ENCODE measurements around the gene GDPGP1. TPM values are rescaled to one million over a fixed set of nuclear protein-coding genes. Genes with fewer than 3 reads are reported as not detected.
"Not testable (repeated sequence)": the region's sequence is repeated elsewhere in the genome, so short reads cannot be mapped to it uniquely, and the experiment has no call there.

Gene GDPGP1
- total RNA-seq, 4 donors from 2014 or later: 4.7 to 8.4 (median 5.5) TPM

- intact Hi-C loops (cut with DNase I): no loop called here
- Histone ChIP-seq H3K4me3 (peak overlapping the region in 1 of 4 donors; percentile 80), H3K27me3 (no peaks in the 10 kb centered on the region), H3K27ac (no peak overlapping the region), H3K4me1 (peaks cover 18 to 75% (median 41%) of the 10 kb centered on the region in 3 donors), H3K9me3 (no peaks in the 10 kb centered on the region), H3K36me3 (peaks cover 9 to 44% (median 18%) of the 10 kb centered on the region in 3 donors)
- TF ChIP-seq POLR2A (IDR thresholded peaks at IDR 0.05) (no peak), CTCF (IDR thresholded peaks at IDR 0.05) (no peak)
- DNase-seq: no peak
- WGBS, 2 donors: 38 to 50% methylated on average over 1 of the region's 1 CpG
Observed at GRCh38 chr15:90268415-90268814, 34.4 kb downstream of the GDPGP1 start.

- 93 to 97% methylated on average over 8 to 10 of the region's 10 CpGs for WGBS, 2 donors
- H3K36me3 ChIP-seq: peaks cover 16 to 66% (median 27%) of the 10 kb centered on the region in 3 donors
Observed at GRCh38 chr15:90270502-90271150, 36.6 kb downstream of the GDPGP1 start.

GRCh38 chr15:90271459-90272166 is 37.6 kb downstream of the GDPGP1 start:
- no peaks in the 10 kb centered on the region for H3K27me3 ChIP-seq
- 67 to 68% methylated on average over 6 to 7 of the region's 7 CpGs for WGBS, 2 donors
- no peak for DNase-seq

More at GRCh38 chr15:90270502-90271150, 36.6 kb downstream of the GDPGP1 start:
- H3K27me3 ChIP-seq: no peaks in the 10 kb centered on the region
- intact Hi-C loops (cut with DNase I): no loop called here
- H3K9me3 ChIP-seq: no peaks in the 10 kb centered on the region
- DNase-seq: no peak
- H3K4me1 ChIP-seq: peaks cover 10 to 62% (median 35%) of the 10 kb centered on the region in 3 donors
- H3K27ac ChIP-seq: no peak overlapping the region
- TF ChIP-seq CTCF (IDR thresholded peaks at IDR 0.05): no peak
- no peak for TF ChIP-seq POLR2A (IDR thresholded peaks at IDR 0.05)
- H3K4me3 ChIP-seq: no peak overlapping the region

GRCh38 chr15:90278467-90278866 is 44.5 kb downstream of the GDPGP1 start:
- H3K4me1 ChIP-seq; H3K4me3 ChIP-seq; H3K27me3 ChIP-seq; H3K27ac ChIP-seq; H3K9me3 ChIP-seq; intact Hi-C loops (cut with DNase I); DNase-seq: not testable (repeated sequence)
- peaks cover 6 to 28% (median 8%) of the 10 kb centered on the region in 3 donors for H3K36me3 ChIP-seq
- 95 to 100% methylated on average over 9 to 10 of the region's 12 CpGs for WGBS, 2 donors

More at GRCh38 chr15:90271459-90272166, 37.6 kb downstream of the GDPGP1 start:
- intact Hi-C loops (cut with DNase I): no loop called here
- TF ChIP-seq CTCF (IDR thresholded peaks at IDR 0.05) (no peak), POLR2A (IDR thresholded peaks at IDR 0.05) (no peak)
- Histone ChIP-seq H3K4me3 (no peak overlapping the region), H3K36me3 (peaks cover 16 to 73% (median 27%) of the 10 kb centered on the region in 3 donors), H3K27ac (no peak overlapping the region), H3K4me1 (peaks cover 7 to 57% (median 34%) of the 10 kb centered on the region in 3 donors), H3K9me3 (no peaks in the 10 kb centered on the region)

GRCh38 chr15:90280743-90281142 is 46.7 kb downstream of the GDPGP1 start:
- 85 to 88% methylated on average over 5 of the region's 5 CpGs for WGBS, 2 donors
- intact Hi-C loops (cut with DNase I); H3K27me3 ChIP-seq; H3K4me3 ChIP-seq; H3K27ac ChIP-seq; H3K4me1 ChIP-seq; H3K9me3 ChIP-seq; H3K36me3 ChIP-seq; DNase-seq: not testable (repeated sequence)

- H3K4me3 ChIP-seq; H3K36me3 ChIP-seq; DNase-seq; H3K9me3 ChIP-seq; H3K4me1 ChIP-seq; H3K27ac ChIP-seq; intact Hi-C loops (cut with DNase I); H3K27me3 ChIP-seq: not testable (repeated sequence)
- WGBS, 2 donors: 74 to 77% methylated on average over 5 to 6 of the region's 6 CpGs
Observed at GRCh38 chr15:90281637-90282036, 47.6 kb downstream of the GDPGP1 start.
